Activated naive CD4-positive, alpha-beta T cell treated with anti-CD3 and anti-CD28 coated beads, Interleukin-2, amount 50 U/mL, for 24 hours (primary cell): ENCODE results near the gene TTI1.
"Not testable (repeated sequence)": the region's sequence is repeated elsewhere in the genome, so short reads cannot be mapped to it uniquely, and the experiment has no call there.

Experiments used
- H3K27ac Mint-ChIP-seq: one replicate; pipeline ENCODE4 v1.8.0; 2021; ENCODE audit warnings: mild to moderate bottlenecking, mixed read lengths
- H3K27me3 Mint-ChIP-seq: one replicate; pipeline ENCODE4 v1.8.0; 2021; ENCODE audit warnings: mixed read lengths
- H3K36me3 Mint-ChIP-seq: one replicate; pipeline ENCODE4 v1.8.0; 2021; ENCODE audit warnings: mixed read lengths
- H3K4me1 Mint-ChIP-seq: one replicate; pipeline ENCODE4 v1.8.0; 2021; ENCODE audit warnings: mixed read lengths
- H3K4me3 Mint-ChIP-seq: one replicate; pipeline ENCODE4 v1.8.0; 2021; ENCODE audit warnings: mild to moderate bottlenecking, mixed read lengths
- H3K9me3 Mint-ChIP-seq: one replicate; pipeline ENCODE4 v1.8.0; 2021; ENCODE audit warnings: mixed read lengths

TTI1 gene

DNA sequence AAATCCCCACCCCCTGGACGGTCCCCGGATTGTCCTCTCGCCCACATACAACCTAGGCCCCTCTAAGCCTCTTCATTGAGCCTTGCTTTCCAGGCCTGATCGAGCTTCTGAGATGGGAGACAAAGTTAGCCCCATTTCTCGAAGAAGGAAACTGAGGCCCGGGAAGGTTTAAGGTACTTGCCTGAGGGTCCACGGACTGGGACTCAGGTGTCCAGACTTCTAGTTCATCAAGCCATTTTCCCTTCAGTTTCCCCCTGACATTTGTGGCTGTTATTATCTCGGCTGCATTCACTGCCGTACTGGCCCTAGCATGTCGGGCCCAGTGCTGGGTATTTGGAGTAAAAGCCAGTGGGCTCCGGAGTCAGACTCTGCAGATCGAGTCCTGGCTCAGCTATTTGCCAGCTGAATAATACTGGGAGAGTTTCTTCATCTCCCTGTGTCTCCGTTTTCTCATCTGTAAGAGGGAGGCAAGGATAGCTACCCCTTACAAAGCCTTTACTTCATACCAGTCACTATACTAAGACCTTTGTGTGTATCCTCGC is 923 bp upstream of the TTI1 start:
- H3K4me1 Mint-ChIP-seq: peaks cover 72% of the 10 kb centered on the region
- H3K9me3 Mint-ChIP-seq: no peaks in the 10 kb centered on the region
- peak overlapping the region; percentile 99 for H3K27ac Mint-ChIP-seq
- peak overlapping the region; percentile 99 for H3K4me3 Mint-ChIP-seq
- peaks cover 14% of the 10 kb centered on the region for H3K36me3 Mint-ChIP-seq
- H3K27me3 Mint-ChIP-seq: no peaks in the 10 kb centered on the region

DNA sequence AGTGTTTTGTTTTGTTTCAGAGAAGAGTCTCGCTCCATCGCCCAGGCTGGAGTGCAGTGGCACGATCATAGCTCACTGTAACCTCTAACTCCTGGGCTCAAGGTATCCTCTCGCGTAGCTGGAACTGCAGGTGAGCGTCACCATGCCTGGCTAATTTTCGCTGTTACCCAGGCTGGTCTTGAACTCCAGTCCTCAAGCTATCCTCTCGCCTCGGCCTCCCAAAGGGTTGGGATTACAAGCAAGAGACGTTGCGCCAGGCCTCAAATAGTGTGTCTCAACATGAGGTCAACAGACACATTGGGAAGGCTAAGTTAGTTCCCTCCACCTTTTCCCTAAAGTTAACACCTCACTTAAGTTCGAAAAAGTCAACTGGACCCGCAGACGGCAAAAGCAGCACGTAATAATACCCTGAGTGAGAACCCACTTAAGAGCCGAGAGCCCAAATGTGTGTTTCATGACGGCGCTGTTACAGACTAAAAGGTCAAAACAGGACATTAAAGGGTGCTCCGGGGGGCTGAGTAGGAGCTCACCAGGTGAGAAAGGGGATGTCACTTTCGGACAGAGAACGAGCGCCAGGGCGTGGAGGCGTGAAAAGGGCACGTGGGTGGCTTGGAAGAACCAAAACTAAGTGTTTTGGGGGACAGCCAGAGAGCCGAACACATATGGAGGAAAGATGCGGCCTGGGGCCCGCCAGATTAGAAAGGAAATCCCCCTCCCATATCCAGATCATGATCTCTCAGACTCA is 499 bp downstream of the TTI1 start:
- H3K27ac Mint-ChIP-seq: peak overlapping the region; percentile 99
- no peaks in the 10 kb centered on the region for H3K9me3 Mint-ChIP-seq
- H3K4me1 Mint-ChIP-seq: peaks cover 81% of the 10 kb centered on the region
- peaks cover 15% of the 10 kb centered on the region for H3K36me3 Mint-ChIP-seq
- no peaks in the 10 kb centered on the region for H3K27me3 Mint-ChIP-seq
- peak overlapping the region; percentile 99 for H3K4me3 Mint-ChIP-seq

DNA sequence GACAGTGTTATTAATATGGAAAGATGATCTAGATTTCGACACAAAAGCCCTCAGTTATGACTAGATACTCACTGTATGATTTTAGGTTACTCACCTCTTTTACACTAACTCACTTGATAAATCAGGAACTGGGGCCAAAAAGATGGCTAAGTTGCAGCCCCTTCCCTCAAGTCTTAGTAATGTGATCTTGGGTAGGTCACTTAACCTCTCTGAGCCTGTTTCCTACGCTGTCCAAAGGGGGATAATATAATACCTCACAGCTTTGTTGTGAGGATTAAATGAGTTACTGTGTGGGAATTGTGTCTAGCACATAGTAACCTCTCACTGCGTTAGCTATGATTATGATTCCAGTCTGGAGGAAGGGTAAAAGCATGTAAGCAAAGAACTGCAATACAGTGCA is 1.3 kb downstream of the TTI1 start:
- no peaks in the 10 kb centered on the region for H3K9me3 Mint-ChIP-seq
- peak overlapping the region; percentile 99 for H3K27ac Mint-ChIP-seq
- peaks cover 75% of the 10 kb centered on the region for H3K4me1 Mint-ChIP-seq
- no peaks in the 10 kb centered on the region for H3K27me3 Mint-ChIP-seq
- peak overlapping the region; percentile 99 for H3K4me3 Mint-ChIP-seq
- H3K36me3 Mint-ChIP-seq: peaks cover 11% of the 10 kb centered on the region

DNA sequence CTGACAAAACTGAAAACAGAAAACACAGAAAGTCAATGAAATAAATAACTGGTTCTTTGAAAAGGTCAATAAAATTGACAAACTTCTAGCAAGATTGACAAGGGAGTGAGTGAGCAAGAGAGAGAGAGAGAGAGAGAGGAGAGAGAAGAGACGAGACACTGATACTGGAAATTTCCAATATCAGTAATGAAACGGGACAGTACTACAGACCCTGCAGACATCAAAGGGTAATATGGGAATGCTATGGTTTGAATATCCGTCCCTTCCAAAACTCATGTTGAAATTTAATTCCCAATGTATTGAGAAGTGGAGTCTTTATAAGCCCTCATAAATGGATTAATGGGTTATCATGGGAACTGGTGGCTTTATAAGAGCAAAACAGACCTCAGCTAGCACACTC is 3.8 kb downstream of the TTI1 start:
- Mint-ChIP-seq H3K27me3 (no peaks in the 10 kb centered on the region), H3K36me3 (peaks cover 6% of the 10 kb centered on the region), H3K9me3 (no peaks in the 10 kb centered on the region)

DNA sequence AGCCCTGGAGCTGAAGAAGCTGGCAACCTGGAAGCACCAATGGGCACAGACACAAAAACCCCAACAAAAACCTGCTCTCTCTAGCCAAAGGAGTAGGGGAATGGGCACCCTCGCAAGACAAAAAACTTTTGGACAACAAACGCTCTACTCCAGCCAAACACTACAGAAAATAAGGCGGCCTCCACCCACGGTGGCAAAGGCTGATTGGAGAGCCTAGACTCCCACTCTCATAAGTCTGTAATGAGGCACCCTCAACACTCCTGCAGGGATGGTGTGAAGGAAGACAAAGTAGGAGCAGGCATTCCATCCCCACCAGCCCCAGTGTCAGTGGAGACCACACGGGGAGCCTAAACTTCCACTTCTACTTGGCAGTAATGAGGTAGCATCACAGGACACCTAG is 8.8 kb downstream of the TTI1 start:
- no peak overlapping the region for H3K4me3 Mint-ChIP-seq
- H3K9me3 Mint-ChIP-seq: peaks cover under 1% of the 10 kb centered on the region
- peaks cover 70% of the 10 kb centered on the region for H3K4me1 Mint-ChIP-seq
- H3K36me3 Mint-ChIP-seq: peaks cover 11% of the 10 kb centered on the region
- H3K27ac Mint-ChIP-seq: no peak overlapping the region
- H3K27me3 Mint-ChIP-seq: no peaks in the 10 kb centered on the region

More for the DNA sequence above, 3.8 kb downstream of the TTI1 start:
- H3K27ac Mint-ChIP-seq: peak overlapping the region; percentile 44
- H3K4me3 Mint-ChIP-seq: peak overlapping the region; percentile 17
- peaks cover 71% of the 10 kb centered on the region for H3K4me1 Mint-ChIP-seq

DNA sequence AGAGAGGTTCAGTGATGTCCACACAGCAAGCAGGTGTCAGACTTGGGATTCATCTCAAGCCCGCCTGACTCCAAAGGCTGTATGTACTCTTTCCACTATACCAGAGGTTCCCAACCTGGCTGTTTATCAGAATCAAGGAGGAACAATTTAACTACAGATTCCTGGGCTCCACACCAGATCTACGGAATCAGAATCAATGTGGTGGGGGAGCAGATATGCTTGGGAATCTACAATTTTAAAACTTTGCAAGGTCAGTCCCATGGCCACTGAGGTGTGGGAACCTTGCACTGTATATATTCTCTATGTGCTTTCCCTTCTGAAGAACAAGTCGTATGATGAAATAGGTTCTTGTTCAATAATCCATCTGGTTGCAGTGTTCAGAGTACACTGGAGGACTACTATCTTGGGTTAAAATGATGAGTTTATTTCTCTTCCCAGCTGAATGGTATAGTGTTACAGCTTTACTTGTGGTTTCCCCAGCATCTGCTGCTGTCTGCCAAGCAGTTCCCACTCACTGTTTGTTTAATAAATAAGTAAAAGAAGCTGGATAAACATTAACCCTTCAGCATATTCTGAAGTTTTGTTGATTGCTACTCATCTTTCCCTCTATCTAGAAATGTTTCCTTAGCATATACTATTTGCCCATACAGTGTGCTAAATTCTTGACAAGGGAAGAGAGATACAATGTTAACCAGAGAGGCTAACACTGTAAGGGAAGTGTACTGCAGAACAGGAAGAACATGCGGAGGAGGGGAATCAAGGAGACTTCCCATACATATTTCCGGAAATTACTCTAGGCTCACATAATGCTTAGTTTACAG is 9.9 kb downstream of the TTI1 start:
- Mint-ChIP-seq H3K9me3 (peaks cover 7% of the 10 kb centered on the region), H3K27me3 (no peaks in the 10 kb centered on the region), H3K27ac (no peak overlapping the region), H3K4me3 (no peak overlapping the region), H3K36me3 (peaks cover 18% of the 10 kb centered on the region), H3K4me1 (peaks cover 64% of the 10 kb centered on the region)

DNA sequence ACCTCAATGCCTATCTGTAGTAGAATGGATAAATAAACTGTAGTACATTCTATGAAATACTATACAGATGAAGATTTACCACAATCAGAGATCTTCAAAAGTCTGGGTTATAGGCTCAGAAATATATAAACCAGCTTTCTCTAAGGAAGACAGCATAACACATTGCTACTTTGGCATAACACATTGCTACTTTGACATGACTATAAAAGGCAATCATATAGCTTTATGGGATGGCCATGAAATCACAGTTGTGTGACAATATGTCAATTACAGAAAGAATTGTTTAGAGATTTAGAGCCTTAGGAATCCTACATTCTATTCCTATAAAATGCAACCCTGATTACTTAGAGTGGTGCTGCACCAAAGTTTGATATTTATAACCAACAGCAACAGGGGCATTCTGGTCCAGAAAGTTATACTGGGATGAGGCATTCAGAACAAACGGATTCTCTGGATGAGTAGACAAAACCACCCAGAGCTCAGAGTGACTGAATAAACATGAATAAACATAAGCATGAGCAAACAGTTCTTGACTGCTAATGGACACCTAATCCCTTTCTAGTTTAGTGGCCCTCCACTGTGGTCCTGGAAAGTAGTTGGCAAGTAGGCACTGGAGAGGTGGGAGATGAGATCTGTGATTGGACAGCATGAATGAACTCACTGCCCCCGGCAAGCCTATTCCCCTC is 12.0 kb downstream of the TTI1 start:
- peaks cover 53% of the 10 kb centered on the region for H3K4me1 Mint-ChIP-seq
- H3K27me3 Mint-ChIP-seq: no peaks in the 10 kb centered on the region
- H3K4me3 Mint-ChIP-seq: no peak overlapping the region
- H3K36me3 Mint-ChIP-seq: peaks cover 37% of the 10 kb centered on the region
- no peak overlapping the region for H3K27ac Mint-ChIP-seq
- H3K9me3 Mint-ChIP-seq: peaks cover 7% of the 10 kb centered on the region

DNA sequence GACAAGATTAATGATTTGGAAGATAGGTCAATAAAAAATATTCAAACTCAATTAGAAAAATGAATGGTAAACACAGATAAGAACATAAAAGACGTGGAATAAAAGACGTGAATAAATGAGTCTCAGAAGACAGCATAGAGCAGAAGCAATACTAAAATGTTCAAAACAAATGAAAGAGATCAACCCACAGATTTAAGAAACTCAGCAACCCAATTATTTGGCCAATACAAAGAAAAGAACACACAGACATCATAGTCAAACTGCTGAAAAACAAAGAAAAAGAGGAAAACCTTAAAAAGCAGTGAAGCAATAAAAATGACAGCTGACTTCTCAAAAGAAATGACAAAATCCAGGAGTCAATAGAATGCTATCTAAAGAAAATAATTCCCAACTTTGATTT is 14.9 kb downstream of the TTI1 start:
- H3K4me3 Mint-ChIP-seq: no peak overlapping the region
- peaks cover 7% of the 10 kb centered on the region for H3K9me3 Mint-ChIP-seq
- H3K36me3 Mint-ChIP-seq: peaks cover 50% of the 10 kb centered on the region
- no peaks in the 10 kb centered on the region for H3K27me3 Mint-ChIP-seq
- no peak overlapping the region for H3K27ac Mint-ChIP-seq
- H3K4me1 Mint-ChIP-seq: peaks cover 34% of the 10 kb centered on the region

DNA sequence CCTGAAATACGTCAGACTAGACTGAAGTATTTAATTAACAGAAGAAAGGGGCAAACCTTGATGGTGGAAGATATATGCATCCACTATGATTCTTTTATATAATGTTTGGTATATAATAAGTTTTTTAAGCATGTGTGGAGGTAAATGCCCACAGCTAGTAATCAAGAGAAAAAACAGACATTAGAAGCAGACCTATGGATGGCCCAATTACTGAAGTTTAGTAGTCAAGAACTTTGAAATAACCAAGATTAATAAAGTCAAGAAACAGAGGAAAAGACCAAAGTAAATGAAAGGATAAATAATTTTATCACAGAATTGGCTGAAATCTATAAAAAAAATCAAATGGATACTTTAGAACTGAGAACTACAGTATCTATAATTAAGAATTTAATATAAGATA is 15.3 kb downstream of the TTI1 start:
- H3K4me1 Mint-ChIP-seq: peaks cover 33% of the 10 kb centered on the region
- H3K9me3 Mint-ChIP-seq: peaks cover 7% of the 10 kb centered on the region
- H3K4me3 Mint-ChIP-seq: no peak overlapping the region
- H3K27ac Mint-ChIP-seq: no peak overlapping the region
- H3K27me3 Mint-ChIP-seq: no peaks in the 10 kb centered on the region
- peaks cover 50% of the 10 kb centered on the region for H3K36me3 Mint-ChIP-seq

DNA sequence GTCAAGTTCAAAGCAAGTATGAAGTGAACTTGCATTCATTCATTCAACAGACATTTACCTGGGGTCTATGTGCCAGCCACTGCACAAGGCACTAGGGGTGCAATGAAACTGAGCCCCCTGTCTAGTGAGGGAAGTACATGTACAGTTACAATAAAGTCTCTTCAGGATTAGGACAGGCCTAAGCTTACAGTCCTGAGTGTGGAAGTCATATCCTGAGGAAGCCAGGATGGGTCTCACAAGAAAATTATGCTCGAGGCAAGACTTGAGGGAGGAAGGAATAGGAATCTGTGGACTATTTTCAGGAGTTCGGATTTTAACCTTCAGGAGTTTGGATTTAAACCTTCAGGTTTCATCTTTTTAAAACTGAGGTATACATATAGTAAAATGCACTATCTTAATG is 19.4 kb downstream of the TTI1 start:
- Mint-ChIP-seq H3K4me3 (no peak overlapping the region), H3K36me3 (peaks cover 41% of the 10 kb centered on the region), H3K27me3 (no peaks in the 10 kb centered on the region), H3K27ac (no peak overlapping the region), H3K4me1 (peaks cover 6% of the 10 kb centered on the region), H3K9me3 (peaks cover under 1% of the 10 kb centered on the region)

DNA sequence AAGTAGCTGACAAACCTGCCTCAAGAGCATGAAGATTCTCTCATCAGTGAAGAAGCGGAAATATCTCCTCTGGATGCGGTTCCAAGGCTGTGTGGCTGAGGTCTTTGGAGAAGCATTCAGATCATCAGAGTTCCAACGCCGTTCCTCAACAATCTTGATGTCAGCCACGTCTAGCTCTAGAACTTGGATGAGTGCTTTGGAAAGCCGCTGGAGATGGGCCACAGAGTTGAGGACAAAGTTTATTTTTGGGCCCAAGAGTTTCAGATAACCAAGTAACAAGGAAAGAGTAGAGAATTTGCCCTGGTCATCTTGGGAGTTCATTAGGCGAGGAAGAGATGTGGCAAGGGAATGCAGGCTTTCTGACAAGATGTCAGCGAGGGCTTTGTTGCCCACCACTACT is 20.9 kb downstream of the TTI1 start:
- Mint-ChIP-seq H3K27ac (no peak overlapping the region), H3K36me3 (peaks cover 30% of the 10 kb centered on the region), H3K4me3 (no peak overlapping the region), H3K27me3 (no peaks in the 10 kb centered on the region), H3K4me1 (peaks cover 6% of the 10 kb centered on the region), H3K9me3 (no peaks in the 10 kb centered on the region)

DNA sequence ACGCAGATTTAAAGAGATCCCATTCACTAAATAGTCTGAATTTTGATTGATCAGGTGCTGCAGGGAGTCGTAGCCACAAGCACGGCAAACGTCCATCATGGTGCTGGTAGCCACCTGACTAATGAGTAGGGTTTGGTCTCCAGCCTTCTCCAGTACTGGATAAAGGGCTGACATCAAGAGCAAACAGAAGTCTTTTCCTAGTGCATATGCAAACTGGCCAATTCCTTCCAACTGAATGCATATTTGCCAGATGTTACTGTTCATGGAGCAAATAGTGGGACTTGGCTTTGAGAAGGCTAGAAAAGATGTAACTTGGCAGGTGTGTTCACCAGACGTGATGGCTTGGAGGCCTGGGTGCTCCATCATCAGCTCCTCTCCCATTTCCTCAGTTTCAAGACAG is 21.6 kb downstream of the TTI1 start:
- Mint-ChIP-seq H3K4me3 (no peak overlapping the region), H3K9me3 (no peaks in the 10 kb centered on the region), H3K4me1 (peaks cover 6% of the 10 kb centered on the region), H3K27ac (no peak overlapping the region), H3K27me3 (no peaks in the 10 kb centered on the region), H3K36me3 (peaks cover 24% of the 10 kb centered on the region)

DNA sequence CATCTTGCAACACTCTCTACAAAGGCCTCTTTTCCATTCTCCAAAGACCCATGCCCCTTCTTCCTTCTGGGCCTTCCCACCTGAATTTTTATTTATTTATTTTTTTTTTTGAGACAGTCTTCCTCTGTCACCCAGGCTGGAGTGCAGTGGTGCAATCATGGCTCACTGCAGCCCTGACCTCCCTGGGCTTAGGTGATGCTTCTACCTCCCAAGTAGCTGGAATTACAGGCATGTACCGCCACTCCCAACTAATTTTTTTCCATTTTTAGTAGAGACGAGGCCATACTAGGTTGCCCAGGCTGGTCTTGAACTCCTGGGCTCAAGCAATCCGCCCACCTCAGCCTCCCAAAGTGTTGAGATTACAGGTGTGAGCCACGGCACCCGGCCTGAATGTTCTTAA is 23.8 kb downstream of the TTI1 start:
- H3K27ac Mint-ChIP-seq, H3K27me3 Mint-ChIP-seq, H3K9me3 Mint-ChIP-seq, H3K4me1 Mint-ChIP-seq, H3K4me3 Mint-ChIP-seq: not testable (repeated sequence)
- H3K36me3 Mint-ChIP-seq: peaks cover 15% of the 10 kb centered on the region

DNA sequence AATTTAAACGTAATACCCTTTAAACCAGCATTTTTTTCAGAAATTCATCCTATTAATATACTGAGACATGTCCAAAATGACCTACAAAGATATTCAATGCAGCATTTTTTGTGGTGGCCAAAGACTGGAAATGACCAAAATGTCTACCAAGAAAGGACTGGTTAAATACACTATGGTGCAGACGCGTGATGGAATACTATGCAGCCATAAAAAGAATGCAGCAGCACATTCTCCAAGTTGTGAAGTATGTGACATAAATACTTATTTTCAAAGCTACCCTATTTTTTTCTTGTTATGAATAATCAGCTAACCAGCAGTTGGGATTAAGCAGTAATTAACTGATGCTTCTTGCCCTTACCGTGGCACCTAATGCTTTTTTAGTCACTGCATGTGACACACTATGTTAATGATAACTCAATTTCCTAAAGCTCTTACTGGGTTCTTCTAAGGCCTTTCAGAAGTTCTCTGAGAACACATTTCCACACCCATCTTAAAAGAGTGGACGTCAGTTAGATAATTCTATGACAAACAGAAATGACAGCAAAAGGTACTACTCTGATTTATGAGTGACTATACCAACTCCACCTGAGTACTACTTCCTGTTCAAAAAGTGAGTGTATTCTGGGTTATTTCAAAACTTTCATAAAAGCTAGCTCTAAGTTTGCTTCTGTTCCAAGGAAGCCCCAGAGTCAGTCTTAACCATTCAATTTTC is 24.9 kb downstream of the TTI1 start:
- Mint-ChIP-seq H3K9me3 (no peaks in the 10 kb centered on the region), H3K36me3 (peaks cover 13% of the 10 kb centered on the region), H3K27me3 (no peaks in the 10 kb centered on the region), H3K4me1 (peaks cover 7% of the 10 kb centered on the region), H3K4me3 (no peak overlapping the region), H3K27ac (no peak overlapping the region)

DNA sequence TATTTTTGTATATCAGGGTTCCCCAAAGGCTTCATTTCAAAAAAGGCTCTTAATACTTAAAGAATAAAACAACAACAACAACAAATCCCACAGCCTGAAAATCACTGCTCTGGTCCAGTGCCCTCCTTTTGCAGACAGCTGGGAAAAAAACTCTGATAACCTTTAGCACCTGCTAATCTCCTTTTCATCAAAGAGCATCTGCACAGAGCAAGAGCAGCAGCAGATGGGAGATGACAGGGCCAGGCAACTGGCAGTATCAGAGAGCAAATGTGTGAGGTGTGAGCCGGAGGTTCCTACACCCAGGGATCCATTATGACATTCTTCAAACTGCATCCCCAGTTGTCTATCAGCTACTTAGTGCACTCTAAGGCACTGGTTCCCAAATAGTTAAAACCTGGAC is 25.7 kb downstream of the TTI1 start:
- H3K27me3 Mint-ChIP-seq: no peaks in the 10 kb centered on the region
- H3K9me3 Mint-ChIP-seq: no peaks in the 10 kb centered on the region
- H3K4me3 Mint-ChIP-seq: no peak overlapping the region
- peaks cover 13% of the 10 kb centered on the region for H3K36me3 Mint-ChIP-seq
- H3K4me1 Mint-ChIP-seq: peaks cover 9% of the 10 kb centered on the region
- no peak overlapping the region for H3K27ac Mint-ChIP-seq
